Mesenchymal stem cell (in vitro differentiated cells and primary cell): ENCODE data around the gene SPAG8.

ENCODE experiments used
- DNase-seq: peaks from one replicate; pipeline ENCODE4 v3.0.0-alpha.2; 2013
- H2AFZ ChIP-seq: one replicate; pipeline ENCODE4 v1.6.1; 2013; ENCODE audit warnings: low read depth, mild to moderate bottlenecking, control low read depth, inconsistent platforms, low read length, moderate library complexity
- H2AK5ac ChIP-seq: 2 replicates; pipeline ENCODE4 v1.6.1; 2013; ENCODE audit warnings: low read length, moderate library complexity, mild to moderate bottlenecking, inconsistent platforms; ENCODE audit not compliant: severe bottlenecking
- H2BK120ac ChIP-seq: one replicate; pipeline ENCODE4 v1.6.1; 2013; ENCODE audit warnings: low read depth, mild to moderate bottlenecking, inconsistent platforms, low read length, moderate library complexity
- H2BK12ac ChIP-seq, 2 experiments: one replicate each; pipeline ENCODE4 v1.6.1; 2013; ENCODE audit warnings: inconsistent platforms in 2 of 2, low read length in 2 of 2, mild to moderate bottlenecking in 2 of 2, moderate library complexity in 2 of 2, control low read depth in 1 of 2
- H2BK15ac ChIP-seq: one replicate; pipeline ENCODE4 v1.6.1; 2013; ENCODE audit warnings: mild to moderate bottlenecking, low read depth, inconsistent platforms; ENCODE audit not compliant: poor library complexity, severe bottlenecking
- H2BK5ac ChIP-seq: 2 replicates; pipeline ENCODE4 v1.6.1; 2013; ENCODE audit warnings: low read depth, mild to moderate bottlenecking, low read length, control low read depth, inconsistent platforms; ENCODE audit not compliant: poor library complexity, severe bottlenecking
- H3K14ac ChIP-seq, 2 experiments: one replicate each; pipeline ENCODE4 v1.6.1; 2013; ENCODE audit warnings: inconsistent platforms in 2 of 2, low read length in 2 of 2, control low read depth in 1 of 2, mild to moderate bottlenecking in 1 of 2, moderate library complexity in 1 of 2
- H3K18ac ChIP-seq, 2 experiments: one replicate each; pipeline ENCODE4 v1.6.1; 2013; ENCODE audit warnings: inconsistent platforms in 2 of 2, low read length in 2 of 2, control low read depth in 1 of 2, low read depth in 1 of 2, mild to moderate bottlenecking in 1 of 2
- H3K23ac ChIP-seq, 2 experiments: one replicate each; pipeline ENCODE4 v1.6.1; 2013; ENCODE audit warnings: inconsistent platforms in 2 of 2, low read length in 2 of 2, mild to moderate bottlenecking in 2 of 2, moderate library complexity in 2 of 2, control low read depth in 1 of 2
- H3K27ac ChIP-seq: 2 replicates; pipeline ENCODE4 v1.5.1; 2013; ENCODE audit warnings: mild to moderate bottlenecking, moderate library complexity, low read length, control low read depth, inconsistent platforms; ENCODE audit not compliant: poor library complexity, severe bottlenecking
- H3K27me3 ChIP-seq, 2 experiments: 2 replicates each; pipeline versions ENCODE4 v1.6.1 to v1.7.0; 2013; ENCODE audit warnings: low read length in 2 of 2, mild to moderate bottlenecking in 2 of 2, moderate library complexity in 2 of 2, control low read depth in 1 of 2, inconsistent platforms in 1 of 2; ENCODE audit not compliant: control insufficient read depth in 1 of 2, insufficient read depth in 1 of 2
- H3K36me3 ChIP-seq, 2 experiments: 2 replicates each; pipeline versions ENCODE4 v1.6.1 to v1.7.0; 2013; ENCODE audit warnings: low read length in 2 of 2, control low read depth in 1 of 2, inconsistent platforms in 1 of 2, low read depth in 1 of 2, mild to moderate bottlenecking in 1 of 2; ENCODE audit not compliant: insufficient read depth in 2 of 2, control insufficient read depth in 1 of 2
- H3K4ac ChIP-seq, 2 experiments: one replicate each; pipeline ENCODE4 v1.6.1; 2013; ENCODE audit warnings: inconsistent platforms in 2 of 2, low read length in 2 of 2, mild to moderate bottlenecking in 2 of 2, moderate library complexity in 2 of 2, control low read depth in 1 of 2, low read depth in 1 of 2
- H3K4me1 ChIP-seq: 2 replicates; pipeline ENCODE4 v1.6.1; 2013; ENCODE audit warnings: low read depth, low read length, control low read depth; ENCODE audit not compliant: control insufficient read depth, insufficient read depth
- H3K4me2 ChIP-seq: 2 replicates; pipeline ENCODE4 v1.6.1; 2013; ENCODE audit warnings: low read length, mild to moderate bottlenecking, inconsistent platforms; ENCODE audit not compliant: poor library complexity, severe bottlenecking
- H3K4me3 ChIP-seq, 2 experiments: 2 replicates each; pipeline versions ENCODE4 v1.5.1 to v1.7.0; 2013; ENCODE audit warnings: low read length in 2 of 2, mild to moderate bottlenecking in 2 of 2, control low read depth in 1 of 2, low read depth in 1 of 2; ENCODE audit not compliant: insufficient read depth in 1 of 2
- H3K79me1 ChIP-seq: replicated peaks from 2 replicates; pipeline ENCODE4 v1.6.1; 2013; ENCODE audit warnings: mild to moderate bottlenecking, control low read depth, low read length, inconsistent platforms; ENCODE audit not compliant: poor library complexity, severe bottlenecking
- H3K9ac ChIP-seq: 2 replicates; pipeline ENCODE4 v1.7.0; 2013; ENCODE audit warnings: mild to moderate bottlenecking, low read length, moderate library complexity
- H3K9me3 ChIP-seq: 2 replicates; pipeline ENCODE4 v1.7.0; 2013; ENCODE audit warnings: mild to moderate bottlenecking, low read length; ENCODE audit not compliant: control insufficient read depth
- H4K8ac ChIP-seq: one replicate; pipeline ENCODE4 v1.6.1; 2013; ENCODE audit warnings: inconsistent platforms, mild to moderate bottlenecking, low read length, moderate library complexity
- H4K91ac ChIP-seq: one replicate; pipeline ENCODE4 v1.6.1; 2013; ENCODE audit warnings: mild to moderate bottlenecking, low read length, inconsistent platforms
- WGBS: methylation state at CpG from one replicate; pipeline ENCODE4 v1.1.7; 2013; ENCODE audit warnings: mixed read lengths; 5-methylcytosine and 5-hydroxymethylcytosine counted together

The SPAG8 gene

DNA sequence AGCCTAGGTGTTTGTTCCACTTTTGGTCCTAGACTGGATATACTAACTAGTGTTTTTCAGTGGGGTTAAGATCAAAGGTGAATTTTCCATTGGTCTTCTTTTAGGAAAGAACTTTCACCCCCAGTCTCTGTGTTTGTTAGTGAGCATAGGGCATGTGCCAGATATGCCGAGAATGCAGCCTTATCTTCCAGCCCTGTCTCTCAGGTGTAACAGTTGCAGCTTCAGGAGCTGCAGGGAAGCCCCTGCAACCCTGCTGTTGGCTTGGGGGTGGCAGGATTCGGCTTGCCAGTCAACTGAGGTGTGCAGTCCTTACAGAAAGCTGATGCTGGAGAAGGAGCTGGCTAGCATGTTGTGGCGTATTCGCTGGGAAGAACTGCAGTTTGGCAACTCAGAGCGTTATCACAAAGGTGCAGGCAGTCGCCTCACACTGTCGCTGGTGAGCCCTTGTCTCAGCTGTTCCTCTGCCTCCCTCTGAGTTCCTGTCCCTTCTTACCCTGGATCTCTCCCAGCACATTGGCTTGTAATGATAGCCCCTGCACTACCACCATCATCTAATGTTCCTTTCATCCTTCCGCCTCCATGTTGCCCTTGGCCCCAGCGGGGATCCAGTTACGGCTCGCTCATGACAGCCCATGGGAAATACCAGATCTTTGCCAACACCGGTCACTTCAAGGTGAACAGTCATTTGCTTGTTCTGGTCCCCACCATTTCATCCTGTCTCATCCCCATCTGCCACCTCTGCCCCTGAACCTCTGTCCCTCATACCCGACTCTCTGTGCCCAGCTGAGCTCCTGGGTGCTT is 10.5 kb downstream of the SPAG8 start:
- Histone ChIP-seq H3K9me3 (no peaks in the 10 kb centered on the region), H3K9ac (no peak overlapping the region), H3K27me3 (no peaks in the 10 kb centered on the region), H2BK5ac (no peak overlapping the region), H2AK5ac (no peak overlapping the region), H3K14ac (no peak overlapping the region), H3K4me3 (no peak overlapping the region), H4K91ac (no peak overlapping the region), H2BK120ac (no peak overlapping the region), H3K4ac (no peak overlapping the region), H3K4me2 (no peak overlapping the region), H3K4me1 (peaks cover 5% of the 10 kb centered on the region), H3K23ac (no peak overlapping the region), H3K79me1 (peaks cover 11% of the 10 kb centered on the region), H3K18ac (no peak overlapping the region), H2BK15ac (no peak overlapping the region), H2AFZ (no peak overlapping the region), H3K36me3 (peaks cover 39 to 68% of the 10 kb centered on the region in 2 experiments), H2BK12ac (no peak overlapping the region), H4K8ac (no peak overlapping the region), H3K27ac (no peak overlapping the region)
- DNase-seq = no peak
- 91% methylated on average over 13 of the region's 13 CpGs for WGBS

DNA sequence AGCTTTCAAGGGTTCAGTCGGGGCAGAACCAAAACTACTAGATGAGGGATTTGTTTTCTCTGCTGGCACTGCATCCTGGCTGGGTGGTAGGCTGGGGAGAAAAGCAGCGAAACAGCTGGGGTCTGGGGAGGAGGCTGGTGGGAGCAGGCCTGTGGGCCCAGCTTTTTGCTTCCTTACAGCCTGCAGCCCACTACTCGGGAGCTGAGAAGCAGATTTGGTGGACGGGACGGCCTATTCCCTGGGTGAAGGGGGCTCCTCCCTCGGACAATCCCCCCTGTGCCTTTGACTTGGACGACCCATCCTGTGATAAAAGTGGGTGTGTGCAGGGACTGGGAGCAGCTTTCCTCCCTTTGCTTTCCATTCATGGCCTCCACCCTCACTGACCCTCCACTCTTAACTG is 11.5 kb downstream of the SPAG8 start:
- no peak overlapping the region for H3K9ac ChIP-seq
- H4K8ac ChIP-seq = no peak overlapping the region
- no peaks in the 10 kb centered on the region for H3K27me3 ChIP-seq
- no peak overlapping the region for H3K4ac ChIP-seq
- H2BK12ac ChIP-seq = no peak overlapping the region
- no peak overlapping the region for H2AFZ ChIP-seq
- no peak overlapping the region for H4K91ac ChIP-seq
- H3K36me3 ChIP-seq = peaks cover 29 to 58% of the 10 kb centered on the region in 2 experiments
- no peak overlapping the region for H2BK15ac ChIP-seq
- H2BK5ac ChIP-seq = no peak overlapping the region
- no peak overlapping the region for H3K23ac ChIP-seq
- H2BK120ac ChIP-seq = no peak overlapping the region
- no peak overlapping the region for H3K27ac ChIP-seq
- DNase-seq = no peak
- H3K4me3 ChIP-seq = no peak overlapping the region
- H3K18ac ChIP-seq = no peak overlapping the region
- no peak overlapping the region for H3K14ac ChIP-seq
- 87% methylated on average over 6 of the region's 7 CpGs for WGBS
- H3K79me1 ChIP-seq = peaks cover 14% of the 10 kb centered on the region
- no peak overlapping the region for H2AK5ac ChIP-seq
- H3K9me3 ChIP-seq = no peaks in the 10 kb centered on the region
- peaks cover 5% of the 10 kb centered on the region for H3K4me1 ChIP-seq
- H3K4me2 ChIP-seq = no peak overlapping the region

GRCh38 chr9:35798658-35799374 is 13.2 kb downstream of the SPAG8 start:
- H3K27me3 ChIP-seq = no peaks in the 10 kb centered on the region
- WGBS = 88% methylated on average over 4 of the region's 4 CpGs
- H2AK5ac ChIP-seq = no peak overlapping the region
- no peak overlapping the region for H2AFZ ChIP-seq
- no peak overlapping the region for H3K27ac ChIP-seq
- H3K23ac ChIP-seq = no peak overlapping the region
- peak overlapping the region in 1 of 2 experiments; percentile 24 for H3K4ac ChIP-seq
- H2BK5ac ChIP-seq = no peak overlapping the region
- no peak overlapping the region for H3K4me2 ChIP-seq
- peak overlapping the region in 1 of 2 experiments; percentile 19 for H3K14ac ChIP-seq
- H2BK15ac ChIP-seq = no peak overlapping the region
- peaks cover 25 to 46% of the 10 kb centered on the region in 2 experiments for H3K36me3 ChIP-seq
- H3K9me3 ChIP-seq = no peaks in the 10 kb centered on the region
- H2BK12ac ChIP-seq = no peak overlapping the region
- no peak overlapping the region for H3K9ac ChIP-seq
- no peak overlapping the region for H2BK120ac ChIP-seq
- no peak overlapping the region for H3K18ac ChIP-seq
- peak; percentile 58 for DNase-seq
- H4K8ac ChIP-seq = peak overlapping the region; percentile 12
- H3K79me1 ChIP-seq = peaks cover 16% of the 10 kb centered on the region
- H4K91ac ChIP-seq = no peak overlapping the region
- H3K4me1 ChIP-seq = peaks cover 8% of the 10 kb centered on the region
- no peak overlapping the region for H3K4me3 ChIP-seq

- no peak overlapping the region for H2AFZ ChIP-seq
- no peak overlapping the region for H2BK15ac ChIP-seq
- no peak overlapping the region for H3K4me2 ChIP-seq
- H3K4me3 ChIP-seq = no peak overlapping the region
- H3K4me1 ChIP-seq = peaks cover 19% of the 10 kb centered on the region
- no peak overlapping the region for H2BK5ac ChIP-seq
- no peaks in the 10 kb centered on the region for H3K27me3 ChIP-seq
- H3K9ac ChIP-seq = no peak overlapping the region
- DNase-seq = no peak
- no peak overlapping the region for H2BK12ac ChIP-seq
- no peak overlapping the region for H2BK120ac ChIP-seq
- no peak overlapping the region for H4K91ac ChIP-seq
- no peak overlapping the region for H4K8ac ChIP-seq
- no peak overlapping the region for H3K4ac ChIP-seq
- no peak overlapping the region for H2AK5ac ChIP-seq
- no peak overlapping the region for H3K27ac ChIP-seq
- 93% methylated on average over 3 of the region's 6 CpGs for WGBS
- H3K79me1 ChIP-seq = peaks cover 27% of the 10 kb centered on the region
- H3K9me3 ChIP-seq = no peaks in the 10 kb centered on the region
- no peak overlapping the region for H3K14ac ChIP-seq
- no peak overlapping the region for H3K23ac ChIP-seq
- H3K36me3 ChIP-seq = peaks cover 26 to 36% of the 10 kb centered on the region in 2 experiments
- H3K18ac ChIP-seq = no peak overlapping the region
Observed at GRCh38 chr9:35797311-35798109, 14.6 kb downstream of the SPAG8 start.
